Gastroesophageal sphincter (tissue), 2 donors: Measurements from ENCODE around the gene PLXNA2.

Experiments used
- EP300 ChIP-seq: sonication (generic); formaldehyde crosslinking; IDR thresholded peaks from one replicate; pipeline ENCODE4 v1.6.1; 2017; ENCODE audit warnings: antibody characterized with exemption, mild to moderate bottlenecking
- POLR2A ChIP-seq, 2 donors: fragments of 450-650 bp; IDR thresholded peaks; one replicate each; pipeline ENCODE4 v1.6.1; 2017; ENCODE audit warnings: antibody characterized with exemption in 2 of 2, mild to moderate bottlenecking in 2 of 2, moderate library complexity in 1 of 2

GRCh38 chr1:208202333-208202995, 41.7 kb downstream of the PLXNA2 start:
- TF ChIP-seq EP300 (no peak), POLR2A (IDR thresholded peaks at IDR 0.05) (no peak)
